GM12875 (cell line): ENCODE results near the gene GPR176.
A peak's percentile ranks its signal among the peaks of the same experiment; 100 is the strongest.
"Not testable (repeated sequence)": the region's sequence is repeated elsewhere in the genome, so short reads cannot be mapped to it uniquely, and the experiment has no call there.

Source experiments
- H3K4me3 ChIP-seq: one replicate; pipeline ENCODE4 v1.5.1; 2011; ENCODE audit warnings: low read depth, low read length, control low read depth
- TF ChIP-seq, protein P1 (sequence below): IDR thresholded peaks from 2 replicates; pipeline ENCODE4 v1.5.1; 2011; ENCODE audit warnings: low read depth, mild to moderate bottlenecking, control low read depth, inconsistent platforms, low read length, moderate library complexity, borderline replicate concordance; ENCODE audit not compliant: insufficient read depth

GPR176 gene

DNA sequence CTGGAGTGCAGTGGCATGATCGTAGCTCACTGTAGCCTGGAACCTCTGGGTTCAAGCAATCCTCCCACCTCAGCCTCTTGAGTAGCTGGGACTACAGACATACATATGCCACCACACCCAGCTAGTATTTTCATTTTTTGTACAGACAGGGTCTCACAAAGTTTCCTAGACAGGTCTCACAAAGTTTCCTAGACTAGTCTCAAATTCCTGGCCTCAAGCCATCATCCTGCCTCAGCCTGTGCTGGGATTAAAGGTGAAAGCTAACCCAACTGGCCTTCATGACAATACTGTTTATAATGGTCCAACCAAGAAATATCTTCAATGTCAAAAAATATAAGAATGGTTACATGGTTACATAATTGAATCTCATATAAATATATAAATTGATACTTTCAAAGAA lies 24.0 kb downstream of the GPR176 start:
- TF ChIP-seq, protein P1, sequence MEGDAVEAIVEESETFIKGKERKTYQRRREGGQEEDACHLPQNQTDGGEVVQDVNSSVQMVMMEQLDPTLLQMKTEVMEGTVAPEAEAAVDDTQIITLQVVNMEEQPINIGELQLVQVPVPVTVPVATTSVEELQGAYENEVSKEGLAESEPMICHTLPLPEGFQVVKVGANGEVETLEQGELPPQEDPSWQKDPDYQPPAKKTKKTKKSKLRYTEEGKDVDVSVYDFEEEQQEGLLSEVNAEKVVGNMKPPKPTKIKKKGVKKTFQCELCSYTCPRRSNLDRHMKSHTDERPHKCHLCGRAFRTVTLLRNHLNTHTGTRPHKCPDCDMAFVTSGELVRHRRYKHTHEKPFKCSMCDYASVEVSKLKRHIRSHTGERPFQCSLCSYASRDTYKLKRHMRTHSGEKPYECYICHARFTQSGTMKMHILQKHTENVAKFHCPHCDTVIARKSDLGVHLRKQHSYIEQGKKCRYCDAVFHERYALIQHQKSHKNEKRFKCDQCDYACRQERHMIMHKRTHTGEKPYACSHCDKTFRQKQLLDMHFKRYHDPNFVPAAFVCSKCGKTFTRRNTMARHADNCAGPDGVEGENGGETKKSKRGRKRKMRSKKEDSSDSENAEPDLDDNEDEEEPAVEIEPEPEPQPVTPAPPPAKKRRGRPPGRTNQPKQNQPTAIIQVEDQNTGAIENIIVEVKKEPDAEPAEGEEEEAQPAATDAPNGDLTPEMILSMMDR: no peak
- no peak overlapping the region for H3K4me3 ChIP-seq

DNA sequence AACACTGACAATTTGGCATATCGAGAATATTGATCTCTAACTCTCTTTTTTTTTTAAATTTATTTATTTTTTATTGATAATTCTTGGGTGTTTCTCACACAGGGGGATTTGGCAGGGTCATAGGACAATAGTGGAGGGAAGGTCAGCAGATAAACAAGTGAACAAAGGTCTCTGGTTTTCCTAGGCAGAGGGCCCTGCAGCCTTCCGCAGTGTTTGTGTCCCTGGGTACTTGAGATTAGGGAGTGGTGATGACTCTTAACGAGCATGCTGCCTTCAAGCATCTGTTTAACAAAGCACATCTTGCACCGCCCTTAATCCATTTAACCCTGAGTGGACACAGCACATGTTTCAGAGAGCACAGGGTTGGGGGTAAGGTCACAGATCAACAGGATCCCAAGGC lies 27.0 kb downstream of the GPR176 start:
- not testable (repeated sequence) for H3K4me3 ChIP-seq

DNA sequence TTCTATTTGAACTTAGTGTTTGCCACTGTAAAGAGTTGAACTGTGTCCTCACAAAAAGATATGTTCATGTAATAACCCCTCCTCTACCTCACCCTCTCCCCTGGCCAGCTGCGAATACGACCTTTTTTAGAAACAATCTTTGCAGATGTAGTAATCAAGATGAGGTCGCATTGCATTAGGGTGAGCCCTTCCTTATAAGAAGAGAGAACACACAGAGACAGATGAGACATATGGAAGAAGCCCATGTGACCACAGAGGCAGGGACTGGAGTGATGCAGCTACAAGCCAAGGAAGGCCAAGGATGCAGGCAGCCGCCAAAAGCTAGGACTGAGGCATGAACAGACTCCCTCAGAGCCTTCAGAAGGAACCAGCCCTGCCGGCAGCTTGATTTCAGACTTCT lies 27.6 kb downstream of the GPR176 start:
- no peak overlapping the region for H3K4me3 ChIP-seq
- TF ChIP-seq, protein P1: no peak

DNA sequence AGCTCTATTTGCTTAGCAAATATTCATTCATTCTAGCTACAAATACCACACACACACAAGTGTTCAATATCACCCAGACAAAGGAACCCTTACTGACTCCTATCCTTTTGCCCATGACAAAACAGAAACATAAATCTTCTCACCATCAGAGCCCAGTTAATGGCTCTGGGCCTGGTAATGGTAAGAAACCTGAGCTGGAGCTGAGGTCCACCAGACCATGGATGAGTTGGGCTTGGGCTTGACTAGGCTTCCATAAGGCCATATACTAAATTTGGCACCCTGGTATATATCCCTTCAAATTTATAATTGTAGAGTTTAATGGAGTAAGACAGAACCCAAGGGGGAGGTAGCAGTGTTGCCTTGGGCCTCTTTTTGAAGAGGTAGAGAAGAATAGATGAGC lies 29.4 kb downstream of the GPR176 start:
- TF ChIP-seq, protein P1: no peak
- H3K4me3 ChIP-seq: no peak overlapping the region

DNA sequence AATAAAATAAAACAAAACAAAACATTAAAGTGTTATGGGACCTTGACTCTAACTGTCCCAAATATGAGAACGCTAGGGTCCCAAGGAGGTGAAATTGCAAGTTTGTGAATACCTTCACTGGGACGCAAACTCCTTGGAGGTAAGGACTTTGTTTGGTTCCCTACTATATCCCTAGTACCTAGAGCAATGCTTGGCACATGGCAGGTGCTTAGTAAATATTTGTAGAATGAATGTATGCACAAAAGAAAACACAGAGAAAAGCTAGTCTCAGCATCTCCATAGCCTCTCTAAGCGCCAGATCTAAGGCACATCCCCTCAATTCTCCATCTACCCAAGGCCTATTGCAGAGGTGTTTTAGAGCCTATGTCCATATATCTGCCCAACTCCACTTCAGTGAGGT lies 30.5 kb downstream of the GPR176 start:
- TF ChIP-seq, protein P1: no peak
- no peak overlapping the region for H3K4me3 ChIP-seq

DNA sequence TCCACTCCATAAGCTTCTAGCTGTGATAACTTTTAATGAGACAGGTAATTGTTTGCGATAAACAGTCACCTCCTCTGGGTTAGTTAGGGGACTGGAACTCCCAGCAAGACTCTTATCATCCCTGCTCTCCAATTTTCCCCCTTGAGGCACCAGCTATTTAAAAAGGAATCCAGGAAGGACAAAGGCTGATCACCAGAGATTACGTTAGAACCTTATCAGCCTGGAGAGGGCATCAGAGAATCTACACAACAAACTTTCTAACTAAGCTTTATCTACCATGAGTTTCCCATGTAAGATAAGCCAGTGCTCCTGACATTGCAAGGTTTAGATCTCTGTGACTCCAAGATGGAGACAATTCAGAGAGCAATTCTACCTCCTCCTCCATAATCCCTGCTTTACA lies 31.3 kb downstream of the GPR176 start:
- TF ChIP-seq, protein P1: no peak
- H3K4me3 ChIP-seq: no peak overlapping the region

DNA sequence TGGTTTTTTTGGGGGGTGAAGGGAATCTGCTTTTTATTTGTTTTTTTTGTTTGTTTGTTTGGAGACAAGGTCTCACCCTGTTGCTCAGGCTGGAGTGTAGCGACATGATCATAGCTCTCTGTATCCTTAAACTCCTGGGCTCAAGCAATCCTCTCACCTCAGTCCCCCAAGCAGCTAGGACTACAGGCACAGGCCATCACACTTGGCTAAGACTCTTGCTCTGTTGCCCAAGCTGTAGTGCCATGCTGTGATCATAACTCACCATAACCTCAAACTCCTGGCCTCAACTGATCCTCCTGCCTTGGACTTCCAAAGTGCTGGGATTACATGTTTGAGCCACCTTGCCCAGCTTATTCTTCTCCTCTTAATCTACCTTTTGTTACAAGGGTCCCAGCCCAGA lies 31.8 kb downstream of the GPR176 start:
- TF ChIP-seq, protein P1: no peak
- no peak overlapping the region for H3K4me3 ChIP-seq

DNA sequence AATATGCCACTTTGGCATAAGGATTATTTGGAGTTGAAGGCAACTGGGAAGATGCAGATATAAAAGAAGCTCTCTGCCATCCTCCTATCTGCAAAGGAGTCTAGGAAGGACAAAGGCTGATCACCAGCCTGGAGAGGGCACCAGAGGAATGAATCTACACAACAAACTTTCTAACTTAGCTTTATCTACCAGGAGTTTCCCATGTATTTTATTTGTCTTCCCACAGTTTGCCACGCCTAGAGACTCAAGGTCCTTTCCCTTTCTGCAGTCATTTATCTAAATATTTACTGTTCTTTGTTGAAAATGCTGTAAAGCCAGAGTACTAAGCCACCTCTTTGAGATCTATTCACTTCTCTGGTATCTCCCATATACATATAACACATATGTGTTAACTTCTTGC lies 32.2 kb downstream of the GPR176 start:
- TF ChIP-seq, protein P1: 0 out of 2 replicates have a peak, but pooled peaks have one; percentile 7
- no peak overlapping the region for H3K4me3 ChIP-seq
